DND-41 (cell line): Measurements from ENCODE around the gene ASB16.

Source experiments
- ATAC-seq: fragments of 200-7000 bp; cut with Tn5 transposase; 3 replicates; pipeline ENCODE4 v1.9.1; 2021; ENCODE audit warnings: low read depth; ENCODE audit not compliant: insufficient read depth
- DNase-seq: peaks from one replicate; pipeline ENCODE4 v3.0.0-alpha.2; 2020
- H2AFZ ChIP-seq: 2 replicates; pipeline ENCODE4 v1.6.0; 2012; ENCODE audit warnings: low read depth, low read length
- H3K27ac ChIP-seq: 2 replicates; pipeline ENCODE4 v1.5.1; 2012; ENCODE audit warnings: low read length, inconsistent platforms
- H3K27me3 ChIP-seq: fragments of 200-600 bp; sonication (generic); 2 replicates; pipeline ENCODE4 v1.6.0; 2012; ENCODE audit warnings: low read length, mild to moderate bottlenecking, inconsistent platforms; ENCODE audit not compliant: insufficient read depth, poor library complexity
- H3K36me3 ChIP-seq: 2 replicates; pipeline ENCODE4 v1.5.1; 2012; ENCODE audit warnings: low read length, inconsistent platforms; ENCODE audit not compliant: insufficient read depth
- H3K4me1 ChIP-seq: 2 replicates; pipeline ENCODE4 v1.5.1; 2012; ENCODE audit warnings: mild to moderate bottlenecking, low read length; ENCODE audit not compliant: insufficient read depth
- H3K4me2 ChIP-seq: 2 replicates; pipeline ENCODE4 v1.6.0; 2012; ENCODE audit warnings: mild to moderate bottlenecking, moderate library complexity, low read length, inconsistent platforms; ENCODE audit not compliant: insufficient read depth
- H3K4me3 ChIP-seq, 2 experiments: fragments of 200-600 bp in 1 of 2; shearing (Covaris generic) in 1 of 2; 2 replicates each; pipeline ENCODE4 v1.5.1; 2012 to 2016; ENCODE audit warnings: inconsistent platforms in 2 of 2, low read length in 2 of 2, mild to moderate bottlenecking in 2 of 2, low read depth in 1 of 2, moderate library complexity in 1 of 2
- H3K79me2 ChIP-seq: 2 replicates; pipeline ENCODE4 v1.6.0; 2012; ENCODE audit warnings: low read length, inconsistent platforms; ENCODE audit not compliant: insufficient read depth
- H3K9ac ChIP-seq: 2 replicates; pipeline ENCODE4 v1.6.0; 2012; ENCODE audit warnings: low read depth, mild to moderate bottlenecking, inconsistent platforms, low read length, moderate library complexity
- H3K9me3 ChIP-seq: 2 replicates; pipeline ENCODE4 v1.5.1; 2012; ENCODE audit warnings: low read length, moderate library complexity, mild to moderate bottlenecking, inconsistent platforms; ENCODE audit not compliant: insufficient read depth, severe bottlenecking
- H4K20me1 ChIP-seq: 2 replicates; pipeline ENCODE4 v1.6.0; 2012; ENCODE audit warnings: low read length; ENCODE audit not compliant: insufficient read depth
- EZH2 ChIP-seq: IDR thresholded peaks from 3 replicates; pipeline ENCODE4 v1.6.1; 2012; ENCODE audit warnings: borderline replicate concordance, low read depth, mild to moderate bottlenecking, moderate library complexity, low read length, inconsistent platforms; ENCODE audit not compliant: severe bottlenecking
- TF ChIP-seq, protein P1 (sequence below): IDR thresholded peaks from 2 replicates; pipeline ENCODE4 v1.5.1; 2012; ENCODE audit warnings: borderline replicate concordance, low read length, moderate library complexity, mild to moderate bottlenecking; ENCODE audit not compliant: poor library complexity, severe bottlenecking; ENCODE audit errors: extremely low read depth

ASB16 gene

DNA sequence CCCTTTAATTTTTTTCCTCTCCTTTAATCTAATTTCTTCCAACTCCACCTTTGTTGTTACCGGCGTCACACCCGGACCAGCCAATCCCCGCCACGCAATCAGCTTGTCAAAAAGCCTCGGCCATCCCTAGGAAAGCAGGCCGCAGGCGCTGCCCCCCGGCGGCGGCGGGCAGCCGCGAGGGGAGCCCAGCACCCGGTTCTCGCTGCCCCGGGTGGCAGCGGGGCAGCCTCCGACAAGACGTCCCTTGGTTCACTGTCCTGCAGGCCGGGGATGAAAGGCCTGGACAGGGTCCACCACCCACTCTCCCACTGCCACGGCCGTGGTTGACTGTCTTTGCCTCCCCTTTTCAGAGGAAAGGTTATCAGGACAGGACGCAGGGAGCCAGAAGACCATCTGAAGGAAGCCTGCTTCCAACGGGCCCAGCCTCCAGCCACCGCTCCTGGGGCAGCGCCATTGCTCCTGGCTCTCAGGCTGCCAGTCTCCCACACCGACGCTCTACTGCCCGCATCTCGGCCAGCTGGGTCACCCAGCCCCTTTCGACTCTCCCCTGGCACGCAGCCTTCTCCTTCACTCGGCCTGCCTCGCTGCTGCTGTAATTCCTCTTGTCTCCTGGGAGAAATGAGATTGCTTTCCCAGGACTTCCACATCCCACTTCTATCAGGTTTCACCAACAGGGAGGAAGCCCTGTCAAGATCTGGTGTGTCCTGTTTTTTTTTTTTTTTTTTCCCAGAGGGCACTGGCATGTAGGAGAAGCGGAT, 51.8 kb downstream of the ASB16 start:
- H3K36me3 ChIP-seq = peaks cover 6% of the 10 kb centered on the region; the same call in 1 of the 2 replicates
- peak overlapping the region; percentile 96; the same call in 1 of the 2 replicates for H3K4me2 ChIP-seq
- H3K9ac ChIP-seq = no peak overlapping the region
- DNase-seq (no peak), ATAC-seq (no peak)
- H3K9me3 ChIP-seq = no peaks in the 10 kb centered on the region
- H2AFZ ChIP-seq = no peak overlapping the region
- peaks cover 14% of the 10 kb centered on the region for H4K20me1 ChIP-seq
- H3K27ac ChIP-seq = no peak overlapping the region
- H3K4me3 ChIP-seq = 0 out of 4 replicates have a peak overlapping the region, but pooled peaks of 1 of the 2 experiments have one; percentile 75
- H3K4me1 ChIP-seq = peaks cover 15% of the 10 kb centered on the region
- H3K79me2 ChIP-seq = peaks cover 46% of the 10 kb centered on the region
- TF ChIP-seq, protein P1, sequence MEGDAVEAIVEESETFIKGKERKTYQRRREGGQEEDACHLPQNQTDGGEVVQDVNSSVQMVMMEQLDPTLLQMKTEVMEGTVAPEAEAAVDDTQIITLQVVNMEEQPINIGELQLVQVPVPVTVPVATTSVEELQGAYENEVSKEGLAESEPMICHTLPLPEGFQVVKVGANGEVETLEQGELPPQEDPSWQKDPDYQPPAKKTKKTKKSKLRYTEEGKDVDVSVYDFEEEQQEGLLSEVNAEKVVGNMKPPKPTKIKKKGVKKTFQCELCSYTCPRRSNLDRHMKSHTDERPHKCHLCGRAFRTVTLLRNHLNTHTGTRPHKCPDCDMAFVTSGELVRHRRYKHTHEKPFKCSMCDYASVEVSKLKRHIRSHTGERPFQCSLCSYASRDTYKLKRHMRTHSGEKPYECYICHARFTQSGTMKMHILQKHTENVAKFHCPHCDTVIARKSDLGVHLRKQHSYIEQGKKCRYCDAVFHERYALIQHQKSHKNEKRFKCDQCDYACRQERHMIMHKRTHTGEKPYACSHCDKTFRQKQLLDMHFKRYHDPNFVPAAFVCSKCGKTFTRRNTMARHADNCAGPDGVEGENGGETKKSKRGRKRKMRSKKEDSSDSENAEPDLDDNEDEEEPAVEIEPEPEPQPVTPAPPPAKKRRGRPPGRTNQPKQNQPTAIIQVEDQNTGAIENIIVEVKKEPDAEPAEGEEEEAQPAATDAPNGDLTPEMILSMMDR = no peak
- TF ChIP-seq EZH2 = no peak
- H3K27me3 ChIP-seq = no peaks in the 10 kb centered on the region

- H3K27ac ChIP-seq = no peak overlapping the region
- H3K4me3 ChIP-seq = no peak overlapping the region
- no peak for TF ChIP-seq EZH2
- TF ChIP-seq, protein P1 = no peak
- H4K20me1 ChIP-seq = 0 out of 2 replicates have a peak, but pooled peaks cover 8% of the 10 kb centered on the region
- no peak overlapping the region for H2AFZ ChIP-seq
- ATAC-seq (no peak), DNase-seq (no peak)
- H3K79me2 ChIP-seq = peaks cover 36% of the 10 kb centered on the region
- no peak overlapping the region for H3K4me2 ChIP-seq
- H3K36me3 ChIP-seq = no peaks in the 10 kb centered on the region; the same call in 1 of the 2 replicates
- peaks cover 8% of the 10 kb centered on the region for H3K4me1 ChIP-seq
- no peaks in the 10 kb centered on the region for H3K9me3 ChIP-seq
- H3K27me3 ChIP-seq = no peaks in the 10 kb centered on the region
- no peak overlapping the region for H3K9ac ChIP-seq
Measured at GRCh38 chr17:44223541-44224071, 53.1 kb downstream of the ASB16 start.
